Activated T-cell treated with anti-CD3 and anti-CD28 coated beads, Interleukin-2, amount 50 U/mL, for 1 hour (primary cell): ENCODE results near the gene SH3RF1.

ENCODE experiments used
- DNase-seq: peaks from one replicate; pipeline ENCODE4 v3.0.0-alpha.2; 2020

Gene SH3RF1

GRCh38 chr4:169158046-169158445 is 112.7 kb downstream of the SH3RF1 start:
- no peak for DNase-seq

GRCh38 chr4:169156392-169156791 is 114.4 kb downstream of the SH3RF1 start:
- DNase-seq: no peak

- no peak for DNase-seq
These were observed 116.6 kb downstream of the SH3RF1 start for GRCh38 chr4:169154121-169154520.

GRCh38 chr4:169153481-169154087 is 117.2 kb downstream of the SH3RF1 start:
- no peak for DNase-seq

- no peak for DNase-seq
These were observed 117.9 kb downstream of the SH3RF1 start for GRCh38 chr4:169152899-169153298.

- DNase-seq: no peak
These were observed 118.7 kb downstream of the SH3RF1 start for GRCh38 chr4:169152098-169152497.

- DNase-seq: no peak
These were observed 119.1 kb downstream of the SH3RF1 start for GRCh38 chr4:169151671-169152070.

GRCh38 chr4:169150806-169151205 is 120.0 kb downstream of the SH3RF1 start:
- DNase-seq: no peak

- no peak for DNase-seq
These were observed 121.9 kb downstream of the SH3RF1 start for GRCh38 chr4:169148885-169149284.

GRCh38 chr4:169147191-169147590 is 123.6 kb downstream of the SH3RF1 start:
- no peak for DNase-seq

GRCh38 chr4:169144061-169144600 is 126.6 kb downstream of the SH3RF1 start:
- DNase-seq: no peak

GRCh38 chr4:169143335-169143734 is 127.4 kb downstream of the SH3RF1 start:
- DNase-seq: no peak

GRCh38 chr4:169142906-169143305 is 127.8 kb downstream of the SH3RF1 start:
- no peak for DNase-seq

GRCh38 chr4:169142391-169142790 is 128.4 kb downstream of the SH3RF1 start:
- no peak for DNase-seq

GRCh38 chr4:169139021-169139420 is 131.7 kb downstream of the SH3RF1 start:
- DNase-seq: no peak

- no peak for DNase-seq
These were observed 133.2 kb downstream of the SH3RF1 start for GRCh38 chr4:169137558-169137920.

GRCh38 chr4:169136796-169137557 is 133.8 kb downstream of the SH3RF1 start:
- DNase-seq: no peak

- no peak for DNase-seq
These were observed 134.4 kb downstream of the SH3RF1 start for GRCh38 chr4:169136330-169136729.

GRCh38 chr4:169135776-169136175 is 135.0 kb downstream of the SH3RF1 start:
- DNase-seq: no peak

GRCh38 chr4:169133932-169134331 is 136.8 kb downstream of the SH3RF1 start:
- no peak for DNase-seq

GRCh38 chr4:169132561-169133305 is 138.0 kb downstream of the SH3RF1 start:
- DNase-seq: no peak

- DNase-seq: no peak
These were observed 139.1 kb downstream of the SH3RF1 start for GRCh38 chr4:169131556-169132208.

- no peak for DNase-seq
These were observed 141.9 kb downstream of the SH3RF1 start for GRCh38 chr4:169128902-169129301.
